ENCODE measurements around the gene SCYL1. TPM values are rescaled to one million over a fixed set of nuclear protein-coding genes. Genes with fewer than 3 reads are reported as not detected.
A peak's percentile ranks its signal among the peaks of the same experiment; 100 is the strongest.

SCYL1 gene
- polyA plus RNA-seq, 1 donor from 2014 or later = 34.0 TPM

GRCh38 chr11:65569973-65570918 is 45.4 kb downstream of the SCYL1 start, which contains the start of gene ZNRD2:
ZNRD2 (plus strand) TSS chr11:65570477; CDS start chr11:65570492, 15 bp downstream.
- Mint-ChIP-seq H3K27ac (peak within 1 kb of the TSS; percentile 99 to 100 (median 99)), H3K36me3 (no peaks in the 10 kb centered on the region), H3K4me1 (peaks cover 27 to 47% (median 41%) of the 10 kb centered on the region in 3 donors), H3K4me3 (peak within 1 kb of the TSS; percentile 97 to 100 (median 99)), H3K27me3 (peaks cover 2% of the 10 kb centered on the region), H3K9me3 (no peaks in the 10 kb centered on the region)

GRCh38 chr11:65571420-65571819 is 46.5 kb downstream of the SCYL1 start:
- Mint-ChIP-seq H3K9me3 (no peaks in the 10 kb centered on the region), H3K36me3 (no peaks in the 10 kb centered on the region), H3K27ac (peak overlapping the region; percentile 95 to 100 (median 99)), H3K27me3 (peaks cover 2% of the 10 kb centered on the region), H3K4me3 (peak overlapping the region; percentile 93 to 99 (median 96)), H3K4me1 (peaks cover 28 to 44% (median 33%) of the 10 kb centered on the region in 3 donors)

GRCh38 chr11:65571940-65572339 is 47.1 kb downstream of the SCYL1 start:
- Mint-ChIP-seq H3K4me3 (peak overlapping the region; percentile 93 to 99 (median 96)), H3K27me3 (peaks cover 2% of the 10 kb centered on the region), H3K9me3 (no peaks in the 10 kb centered on the region), H3K27ac (peak overlapping the region; percentile 94 to 100 (median 95)), H3K4me1 (peaks cover 30 to 47% (median 30%) of the 10 kb centered on the region in 3 donors), H3K36me3 (no peaks in the 10 kb centered on the region)

GRCh38 chr11:65572356-65573051 is 47.6 kb downstream of the SCYL1 start, which contains the start of gene FAM89B:
FAM89B (plus strand) TSS chr11:65572538; CDS start chr11:65572670, 132 bp downstream.
- Mint-ChIP-seq H3K4me1 (peaks cover 28 to 49% (median 32%) of the 10 kb centered on the region in 3 donors), H3K27me3 (peaks cover 2% of the 10 kb centered on the region)

GRCh38 chr11:65573391-65574079 is 48.7 kb downstream of the SCYL1 start:
- Mint-ChIP-seq H3K27ac (peak overlapping the region; percentile 97 to 100 (median 99)), H3K9me3 (no peaks in the 10 kb centered on the region)

More at GRCh38 chr11:65572356-65573051, 47.6 kb downstream of the SCYL1 start, which contains the start of gene FAM89B:
- Mint-ChIP-seq H3K27ac (peak within 1 kb of the TSS; percentile 95 to 100 (median 97)), H3K4me3 (peak within 1 kb of the TSS; percentile 97 to 99 (median 98)), H3K9me3 (no peaks in the 10 kb centered on the region), H3K36me3 (no peaks in the 10 kb centered on the region)

GRCh38 chr11:65574109-65574810 is 49.4 kb downstream of the SCYL1 start:
- Mint-ChIP-seq H3K36me3 (no peaks in the 10 kb centered on the region), H3K4me1 (peaks cover 26 to 49% (median 31%) of the 10 kb centered on the region in 3 donors), H3K27me3 (peaks cover 2% of the 10 kb centered on the region), H3K4me3 (peak overlapping the region; percentile 92 to 98 (median 98)), H3K9me3 (no peaks in the 10 kb centered on the region), H3K27ac (peak overlapping the region; percentile 97 to 100 (median 99))

More at GRCh38 chr11:65573391-65574079, 48.7 kb downstream of the SCYL1 start:
- Mint-ChIP-seq H3K36me3 (no peaks in the 10 kb centered on the region), H3K27me3 (peaks cover 2% of the 10 kb centered on the region), H3K4me1 (peaks cover 30 to 52% (median 37%) of the 10 kb centered on the region in 3 donors), H3K4me3 (peak overlapping the region; percentile 92 to 98 (median 97))

GRCh38 chr11:65574811-65575567 is 50.1 kb downstream of the SCYL1 start:
- peaks cover 26 to 42% (median 27%) of the 10 kb centered on the region in 3 donors for H3K4me1 Mint-ChIP-seq
- peaks cover 2% of the 10 kb centered on the region for H3K27me3 Mint-ChIP-seq
- peak overlapping the region; percentile 95 to 100 (median 99) for H3K27ac Mint-ChIP-seq
- H3K36me3 Mint-ChIP-seq = no peaks in the 10 kb centered on the region
- peak overlapping the region; percentile 92 to 98 (median 98) for H3K4me3 Mint-ChIP-seq
- H3K9me3 Mint-ChIP-seq = no peaks in the 10 kb centered on the region

- Mint-ChIP-seq H3K27ac (peak within 1 kb of the TSS; percentile 95 to 100 (median 99)), H3K4me3 (peak within 1 kb of the TSS; percentile 92 to 98 (median 98)), H3K9me3 (no peaks in the 10 kb centered on the region), H3K27me3 (peaks cover 2% of the 10 kb centered on the region), H3K4me1 (peaks cover 23 to 36% (median 26%) of the 10 kb centered on the region in 3 donors), H3K36me3 (no peaks in the 10 kb centered on the region)
These were observed 50.8 kb downstream of the SCYL1 start, which contains the start of gene EHBP1L1 for GRCh38 chr11:65575568-65576231. EHBP1L1 (plus strand) TSS chr11:65576053; CDS start chr11:65576303, 250 bp downstream.

- Mint-ChIP-seq H3K4me3 (peak overlapping the region; percentile 92 to 97 (median 95)), H3K27me3 (peaks cover 2% of the 10 kb centered on the region), H3K36me3 (no peaks in the 10 kb centered on the region), H3K9me3 (no peaks in the 10 kb centered on the region), H3K27ac (peak overlapping the region; percentile 92 to 99 (median 97)), H3K4me1 (peaks cover 21 to 36% (median 26%) of the 10 kb centered on the region in 3 donors)
These were observed 51.5 kb downstream of the SCYL1 start for GRCh38 chr11:65576232-65576866.

GRCh38 chr11:65576867-65577755 is 52.2 kb downstream of the SCYL1 start:
- peaks cover 2% of the 10 kb centered on the region for H3K27me3 Mint-ChIP-seq
- H3K9me3 Mint-ChIP-seq = no peaks in the 10 kb centered on the region
- peaks cover 13 to 29% (median 19%) of the 10 kb centered on the region in 3 donors for H3K4me1 Mint-ChIP-seq
- H3K36me3 Mint-ChIP-seq = no peaks in the 10 kb centered on the region
- H3K4me3 Mint-ChIP-seq = peak overlapping the region; percentile 92 to 97 (median 95)
- H3K27ac Mint-ChIP-seq = peak overlapping the region; percentile 92 to 99 (median 97)

GRCh38 chr11:65577756-65578109 is 52.9 kb downstream of the SCYL1 start:
- H3K27me3 Mint-ChIP-seq = peaks cover 2% of the 10 kb centered on the region
- no peaks in the 10 kb centered on the region for H3K9me3 Mint-ChIP-seq
- H3K4me1 Mint-ChIP-seq = peaks cover 12 to 31% (median 18%) of the 10 kb centered on the region in 3 donors
- peak overlapping the region; percentile 86 to 97 (median 94) for H3K4me3 Mint-ChIP-seq
- no peaks in the 10 kb centered on the region for H3K36me3 Mint-ChIP-seq
- peak overlapping the region; percentile 92 to 99 (median 97) for H3K27ac Mint-ChIP-seq

Measured in IgD-negative memory B cell (primary cell).